Breast epithelium (tissue), 3 donors: Measurements from ENCODE around the gene FGGY.
A peak's percentile ranks its signal among the peaks of the same experiment; 100 is the strongest.

Experiments used
- CTCF ChIP-seq, 3 donors: fragments of 450-650 bp; IDR thresholded peaks; one replicate each; pipeline ENCODE4 v1.5.1; 2016 to 2017; ENCODE audit warnings: antibody characterized with exemption in 3 of 3, mild to moderate bottlenecking in 3 of 3, moderate library complexity in 3 of 3
- POLR2AphosphoS5 ChIP-seq, 3 donors: sonication (generic); formaldehyde crosslinking; IDR thresholded peaks; one replicate each; pipeline ENCODE4 v1.6.1; 2017; ENCODE audit warnings: antibody characterized with exemption in 3 of 3

GRCh38 chr1:59670662-59671061 lies 373.8 kb downstream of the FGGY start:
- TF ChIP-seq CTCF (IDR thresholded peaks at IDR 0.05) (no peak), POLR2AphosphoS5 (IDR thresholded peaks at IDR 0.05) (peak in 1 of 3 donors; percentile 20)
